Stimulated activated CD8-positive, alpha-beta memory T cell treated with anti-CD3 and anti-CD28 coated beads, Interleukin-4, amount 100 ng/mL, for 4 hours (primary cell): ENCODE results near the gene HPSE2.
"Not testable (repeated sequence)": the region's sequence is repeated elsewhere in the genome, so short reads cannot be mapped to it uniquely, and the experiment has no call there.

Experiments used
- DNase-seq, 2 donors: peaks; one replicate each; pipeline ENCODE4 v3.0.0-alpha.2; 2020; ENCODE audit warnings: low read depth in 2 of 2, low spot score in 1 of 2

Gene HPSE2

DNA sequence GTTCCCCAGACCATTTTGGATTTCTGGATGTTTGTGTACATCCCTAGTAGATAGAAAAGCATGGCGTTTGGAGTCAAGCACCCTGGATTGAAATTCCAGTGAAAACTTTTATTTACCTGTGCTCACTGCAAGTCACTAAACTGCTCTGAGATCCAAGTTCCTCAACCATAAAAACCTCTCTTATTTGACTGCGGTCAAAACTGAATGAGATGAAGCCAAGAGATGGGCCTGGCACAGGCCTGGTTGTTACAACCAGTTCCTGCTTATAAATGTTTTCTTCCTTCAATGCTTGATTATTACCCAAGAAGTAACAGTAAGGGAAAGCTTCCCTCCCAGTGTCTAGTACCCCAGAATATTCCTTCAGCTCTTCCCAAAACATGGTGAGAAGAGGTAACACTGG lies 718.0 kb downstream of the HPSE2 start:
- DNase-seq = no peak

DNA sequence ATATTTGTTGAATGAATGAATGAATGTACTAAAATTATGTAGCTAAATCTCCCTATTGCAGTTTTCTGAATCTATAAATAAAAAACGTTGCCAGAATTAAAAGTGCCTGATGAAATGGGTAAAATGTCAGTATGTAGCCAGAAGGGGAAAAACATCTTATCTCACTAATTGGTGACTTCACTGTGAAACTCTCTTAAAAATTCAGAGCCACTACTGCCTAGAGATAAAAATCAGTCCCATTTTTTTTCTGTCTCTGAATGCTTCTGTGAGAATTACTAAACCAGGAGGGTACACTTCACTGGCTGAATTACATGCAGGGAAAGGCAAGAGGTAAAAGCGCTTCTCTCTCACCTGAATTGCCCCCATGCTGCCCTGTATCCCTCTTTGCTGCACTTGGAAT lies 719.3 kb downstream of the HPSE2 start:
- no peak for DNase-seq

DNA sequence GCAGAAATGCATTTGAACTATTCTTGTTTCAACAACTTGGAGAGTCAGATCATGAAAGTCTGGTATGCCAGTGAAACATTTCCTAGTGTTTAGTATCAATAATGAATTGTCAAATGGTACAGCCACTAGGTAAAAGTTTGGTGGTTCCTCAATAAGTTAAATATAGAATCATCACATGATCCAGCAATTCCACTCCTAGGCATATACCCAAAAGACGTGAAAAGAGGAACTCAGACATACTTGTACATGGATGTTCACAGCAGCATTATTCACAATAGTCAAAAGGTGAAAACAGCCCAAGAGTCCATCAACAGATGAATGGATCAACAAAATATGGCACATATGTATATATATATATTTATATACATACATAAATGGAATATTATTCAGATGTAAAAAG lies 721.9 kb downstream of the HPSE2 start:
- no peak for DNase-seq

DNA sequence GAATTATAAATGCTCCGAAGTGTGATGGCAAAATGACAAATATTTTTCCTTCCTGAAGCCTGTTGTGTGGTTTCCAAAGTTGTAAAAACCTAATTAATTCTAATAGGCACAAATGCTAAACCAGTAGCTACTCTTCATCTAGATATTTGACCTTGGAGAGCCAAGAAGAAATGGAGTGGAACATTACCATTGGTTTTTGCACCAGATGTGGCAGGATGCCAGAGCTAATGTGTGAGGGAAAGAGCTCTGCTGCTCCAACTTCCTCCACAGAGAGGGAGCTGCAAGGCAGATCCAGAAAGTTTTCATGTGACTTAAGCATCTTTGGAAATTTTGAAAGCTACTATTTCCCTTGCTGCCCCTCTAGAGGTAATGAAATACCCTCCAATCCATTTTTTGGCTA lies 723.8 kb downstream of the HPSE2 start:
- no peak for DNase-seq

DNA sequence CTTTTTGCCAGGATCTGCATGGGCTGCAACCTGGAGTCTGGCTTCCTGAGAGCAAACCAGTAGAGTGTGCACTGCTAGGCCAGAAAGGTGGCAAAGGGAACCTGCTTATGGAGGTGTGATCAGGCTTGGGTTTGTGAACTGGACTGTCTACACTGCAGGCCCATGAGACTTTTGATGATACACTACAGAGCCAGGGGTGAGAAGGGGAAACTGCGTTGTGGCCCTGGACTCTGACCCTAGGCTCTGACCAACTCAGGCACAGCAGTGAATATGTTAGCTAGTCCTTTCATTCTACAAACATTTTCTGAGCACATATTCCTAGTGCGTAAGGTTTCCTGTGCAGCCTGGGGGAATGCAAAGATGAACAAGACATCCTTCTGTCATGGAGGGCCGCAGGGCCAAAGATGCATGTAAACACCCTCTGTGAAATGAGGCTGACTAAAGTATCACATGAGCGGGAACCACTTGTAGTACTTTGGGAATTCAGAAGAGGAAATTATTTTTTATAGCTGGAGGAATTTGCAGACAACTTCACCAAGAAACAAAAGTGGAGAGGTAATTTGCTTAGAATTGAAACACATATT lies 725.1 kb downstream of the HPSE2 start:
- no peak for DNase-seq

DNA sequence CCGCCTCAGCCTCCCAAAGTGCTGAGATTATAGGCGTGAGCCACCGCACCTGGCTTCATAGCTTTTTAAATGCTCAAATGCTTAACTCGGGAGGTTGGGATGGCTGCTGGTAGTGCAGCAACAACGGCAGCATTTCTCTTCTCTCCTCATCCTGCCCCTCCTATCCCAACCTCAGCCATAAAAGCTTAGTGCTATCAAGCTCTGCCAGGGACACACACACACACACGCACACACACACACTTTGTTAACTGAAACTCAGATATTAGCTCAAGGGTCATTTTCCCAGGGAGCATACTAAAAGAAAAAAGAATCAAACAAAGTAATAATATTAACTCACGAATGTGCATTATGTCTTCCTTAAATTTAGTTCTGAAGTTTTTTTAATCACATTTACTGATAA lies 725.9 kb downstream of the HPSE2 start:
- no peak for DNase-seq

DNA sequence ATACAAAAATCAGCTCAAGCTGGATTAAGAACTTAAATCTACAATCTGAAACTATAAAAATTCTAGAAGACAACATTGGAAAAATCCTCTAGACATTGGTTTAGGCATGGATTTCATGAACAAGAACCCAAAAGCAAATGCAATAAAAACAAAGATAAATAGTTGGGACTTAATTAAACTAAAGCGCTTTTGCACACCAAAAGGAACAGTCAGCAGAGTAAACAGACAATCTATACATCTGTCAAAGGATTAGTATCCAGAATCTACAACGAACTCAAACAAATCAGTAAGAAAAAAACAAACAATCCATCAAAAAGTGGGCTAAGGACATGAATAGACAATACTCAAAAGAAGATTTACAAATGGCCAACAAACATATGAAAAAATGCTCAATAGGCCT lies 733.1 kb downstream of the HPSE2 start:
- not testable (repeated sequence) for DNase-seq

DNA sequence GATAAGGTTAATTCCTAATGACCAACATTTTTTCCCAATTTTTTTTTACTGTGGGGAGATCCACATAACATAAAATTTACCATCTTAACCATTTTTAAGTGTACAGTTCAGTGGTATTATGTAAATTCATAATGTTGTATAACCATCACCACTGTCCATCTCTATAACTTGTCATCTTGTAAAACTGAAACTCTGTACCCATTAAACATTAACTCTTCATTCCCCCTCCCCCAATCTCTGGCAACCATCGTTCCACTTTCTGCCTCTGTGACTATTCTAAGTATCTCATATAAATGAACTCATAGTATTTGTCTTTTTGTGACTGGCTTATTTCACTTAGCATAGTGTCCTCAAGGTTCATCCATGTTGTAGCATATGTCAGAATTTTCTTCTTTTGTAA lies 742.9 kb downstream of the HPSE2 start:
- DNase-seq = no peak

DNA sequence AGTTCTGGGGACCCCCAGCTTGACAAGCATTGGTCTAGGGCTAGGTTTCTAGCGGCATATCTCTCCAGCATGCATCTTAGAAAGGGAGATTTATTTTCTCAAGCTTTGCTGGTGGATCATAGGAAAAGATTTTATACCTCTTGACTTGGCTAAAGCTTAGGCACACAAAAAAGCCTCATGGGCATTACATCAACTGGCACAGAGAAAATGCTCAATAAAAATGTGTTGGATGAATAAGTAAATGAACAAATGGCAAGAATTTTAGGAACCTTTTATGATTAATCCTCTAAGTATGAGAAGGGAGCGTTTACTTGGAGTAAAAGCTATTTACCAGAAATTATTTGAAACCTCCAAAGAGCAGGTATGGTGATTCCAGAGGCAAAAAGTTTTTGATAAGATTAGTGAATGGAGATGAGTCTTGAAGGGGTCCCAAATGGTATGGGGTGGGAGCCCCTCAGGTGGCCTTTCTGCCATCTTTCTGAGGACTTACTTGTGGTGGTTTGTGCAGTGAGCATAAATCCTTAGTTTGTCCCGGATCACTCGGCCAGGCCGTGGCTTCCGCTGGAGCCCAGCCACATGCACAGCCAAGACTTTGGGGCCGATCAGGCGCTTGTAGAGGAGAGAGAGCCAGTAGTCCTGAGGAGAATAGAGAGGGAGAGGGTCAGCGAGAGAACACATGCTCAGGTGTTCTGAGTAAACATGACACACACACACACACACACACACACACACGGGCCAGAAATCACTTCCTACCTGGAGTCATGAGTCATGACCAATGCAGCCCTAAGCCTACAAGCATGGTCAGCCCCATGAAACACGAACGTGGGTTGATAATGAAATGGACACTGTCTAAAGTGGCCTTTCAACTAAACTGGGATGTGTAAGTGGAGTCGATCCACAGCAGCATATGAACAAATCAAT lies 745.8 kb downstream of the HPSE2 start:
- no peak for DNase-seq

DNA sequence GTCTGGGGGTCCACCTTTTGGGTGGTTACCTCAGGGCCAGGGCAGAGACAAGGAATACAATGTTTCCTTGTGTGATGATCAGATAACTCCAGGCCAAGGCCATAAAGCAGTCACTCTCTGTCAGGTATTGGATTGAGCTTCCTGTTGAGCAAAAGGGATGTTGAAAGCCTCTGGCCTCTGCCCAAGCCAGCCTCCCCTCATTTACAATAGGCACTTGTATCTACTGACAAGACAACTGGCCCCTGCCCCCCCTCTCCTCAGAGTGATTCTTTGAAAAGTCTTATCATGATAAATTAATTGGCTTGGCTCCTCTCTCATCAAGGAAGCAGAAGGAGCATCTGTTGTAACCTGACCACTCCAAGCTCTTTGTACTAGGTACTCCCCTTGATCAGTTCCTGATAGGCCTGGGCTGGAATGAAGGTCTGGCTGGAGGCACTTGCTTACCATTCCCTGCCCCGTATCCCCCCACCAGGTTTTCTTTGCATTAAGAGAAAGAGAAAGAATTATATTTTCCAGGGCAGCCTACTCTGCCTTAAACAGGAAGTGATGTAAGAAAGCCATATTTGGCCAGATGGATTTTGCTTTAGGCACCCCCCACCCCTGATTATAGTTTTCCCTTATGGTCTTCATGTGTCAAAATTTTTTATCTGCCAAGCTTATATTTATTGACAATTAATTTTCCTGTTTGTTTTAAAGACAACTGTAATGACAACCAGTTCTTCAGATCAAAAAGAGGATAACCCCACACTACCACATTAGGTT lies 746.8 kb downstream of the HPSE2 start:
- no peak for DNase-seq

DNA sequence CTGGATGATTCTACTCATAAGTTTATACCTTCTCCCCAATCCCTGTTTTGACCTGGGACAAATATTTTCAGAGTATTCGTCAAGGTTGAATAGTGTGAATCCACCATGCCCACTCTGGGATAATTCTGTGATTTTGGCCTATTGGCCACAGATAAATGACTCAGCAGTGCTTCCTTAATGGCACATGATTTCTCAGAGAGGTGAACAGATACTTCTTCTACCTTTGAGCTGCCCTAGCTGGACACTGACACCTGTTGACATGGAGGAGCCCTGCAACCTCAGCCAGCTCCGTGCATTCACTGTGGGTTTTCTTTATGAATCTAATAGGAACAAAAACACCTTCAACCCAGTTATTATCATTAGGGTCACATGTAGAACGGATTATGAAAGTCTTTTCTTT lies 748.0 kb downstream of the HPSE2 start:
- DNase-seq = no peak

DNA sequence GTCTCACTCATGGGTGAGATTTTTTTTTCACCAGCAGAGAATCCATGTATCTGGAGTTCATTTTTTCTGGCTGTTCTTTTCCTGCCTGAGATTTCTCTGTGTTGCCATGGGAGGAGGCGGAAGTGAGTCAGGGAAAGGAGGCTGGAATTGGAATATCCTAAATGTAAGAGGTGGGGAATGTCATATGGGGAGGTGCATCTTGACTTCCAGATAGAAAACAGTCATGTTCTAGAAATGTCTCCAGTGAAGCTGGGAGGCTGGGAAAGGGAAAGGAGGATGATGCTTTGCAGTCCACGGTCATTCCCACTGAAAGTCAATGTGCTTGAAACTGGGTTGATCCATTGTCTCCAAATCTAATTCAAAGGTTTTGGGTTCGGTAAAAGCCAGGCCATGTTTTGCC lies 749.2 kb downstream of the HPSE2 start:
- no peak for DNase-seq

DNA sequence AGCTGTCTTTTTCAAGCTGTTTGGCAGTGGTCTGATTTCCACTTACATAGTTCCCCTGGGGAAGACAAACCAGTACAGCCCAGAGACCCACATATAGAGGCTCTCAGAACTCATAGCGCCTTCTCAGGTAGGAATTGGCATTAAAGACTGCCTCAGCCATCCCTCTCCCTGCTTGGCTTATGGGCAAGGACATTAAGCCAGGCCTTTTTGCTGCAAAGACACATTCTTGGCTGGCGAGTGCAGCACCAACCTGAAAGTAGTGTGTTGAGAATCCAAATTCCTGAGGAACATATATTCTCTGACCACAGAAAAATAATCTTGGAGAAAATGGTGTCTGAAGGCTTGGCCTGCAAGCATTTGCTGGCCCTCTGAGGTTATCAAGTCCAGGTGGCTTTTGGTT lies 749.7 kb downstream of the HPSE2 start:
- no peak for DNase-seq

DNA sequence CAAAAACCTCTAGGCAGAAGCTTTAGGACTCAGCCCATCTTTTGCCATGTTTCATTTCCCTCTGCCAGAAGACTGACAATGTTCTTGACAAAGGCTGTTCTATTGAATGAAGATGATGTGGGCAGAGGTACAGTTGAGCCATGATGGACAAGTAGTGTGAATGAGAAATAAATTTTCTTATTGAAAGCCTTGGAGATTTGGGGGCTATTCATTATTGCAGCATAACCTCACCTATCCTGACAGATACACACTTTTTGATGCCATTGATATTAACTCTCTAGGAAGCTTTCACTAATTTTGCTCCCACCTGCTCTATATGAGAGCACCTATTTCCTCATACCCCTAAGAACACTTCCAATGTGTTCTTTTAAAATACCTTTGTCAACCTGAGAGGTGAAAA lies 752.0 kb downstream of the HPSE2 start:
- no peak for DNase-seq

DNA sequence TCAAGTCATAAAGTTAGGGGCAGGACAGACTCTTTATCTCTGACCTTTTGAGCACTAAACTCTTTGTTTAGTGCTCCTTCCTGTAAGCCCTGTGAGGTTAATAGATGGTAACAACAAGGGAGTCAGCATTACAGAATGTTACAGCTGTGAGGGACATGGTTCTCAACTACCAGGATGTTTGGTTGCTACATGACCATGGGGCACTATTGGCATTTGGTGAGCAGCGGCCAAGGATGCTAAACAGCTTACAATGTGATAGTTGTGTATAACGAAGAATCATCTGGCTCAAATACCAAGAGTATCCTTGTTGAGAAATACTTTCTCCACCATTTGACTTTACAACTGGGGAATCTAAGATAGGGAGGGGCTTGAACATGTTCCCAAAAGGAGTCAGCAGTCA lies 753.6 kb downstream of the HPSE2 start:
- no peak for DNase-seq

DNA sequence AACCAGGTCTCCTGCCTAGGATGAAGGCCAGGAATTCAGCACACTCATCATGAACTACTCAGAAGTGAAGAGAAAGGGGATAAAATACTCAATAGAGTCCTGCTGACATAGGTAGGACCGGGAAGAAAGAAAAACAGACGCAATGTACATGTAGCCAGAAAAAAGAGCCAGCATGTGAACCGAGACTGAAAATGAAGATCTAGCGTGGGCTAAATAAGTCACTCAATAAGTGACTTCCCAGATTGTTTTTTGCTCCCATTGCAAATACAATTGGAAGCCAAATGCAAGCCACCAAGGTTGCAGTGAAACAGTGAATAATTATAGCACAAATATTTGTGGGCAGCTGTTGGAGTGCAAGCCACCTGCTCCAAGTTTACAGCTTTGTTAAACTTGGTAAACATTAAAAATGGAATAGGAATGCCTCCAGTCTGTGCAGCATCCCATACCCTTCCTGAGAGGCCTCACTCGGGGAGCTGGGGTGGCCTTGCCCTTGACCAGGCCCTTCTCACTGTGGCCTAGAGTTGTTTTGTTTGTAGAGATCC lies 754.2 kb downstream of the HPSE2 start:
- no peak for DNase-seq

DNA sequence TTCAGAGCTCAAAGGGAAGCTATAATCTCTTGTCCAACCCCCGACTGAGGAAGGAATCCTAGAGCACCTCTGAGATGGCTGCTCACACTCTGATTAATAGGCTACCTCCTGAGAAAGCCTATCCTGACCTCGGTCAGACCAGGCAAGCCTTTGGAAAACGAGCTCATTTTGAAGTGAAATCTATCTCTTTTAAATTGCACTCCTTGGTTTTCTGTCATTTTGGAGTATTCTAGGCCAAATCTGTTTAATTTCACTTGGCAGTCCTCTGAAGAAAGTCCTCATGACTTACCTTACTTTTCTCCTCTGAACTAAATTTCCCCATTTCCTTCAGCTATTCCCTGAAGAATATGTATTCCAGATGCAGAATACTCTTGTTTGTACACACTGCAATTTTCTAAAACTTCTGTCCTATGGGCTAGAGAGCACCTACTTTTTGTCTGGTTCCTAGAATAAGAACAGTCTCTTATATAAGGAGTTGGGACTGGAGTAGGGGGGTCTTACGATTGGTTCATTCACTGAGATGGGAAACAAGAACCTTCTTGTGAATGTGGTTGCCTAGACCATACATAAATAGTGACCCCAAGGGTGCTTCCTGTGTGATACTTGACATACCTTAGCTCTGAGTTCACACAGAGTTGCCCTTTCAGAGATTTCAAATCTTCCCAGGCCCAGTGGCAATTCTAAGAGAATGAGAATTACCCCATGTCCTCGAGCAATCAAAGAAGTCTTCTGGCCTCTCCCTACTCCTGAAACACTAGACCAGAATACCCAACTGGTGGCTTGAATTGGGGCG lies 757.0 kb downstream of the HPSE2 start:
- DNase-seq = no peak

DNA sequence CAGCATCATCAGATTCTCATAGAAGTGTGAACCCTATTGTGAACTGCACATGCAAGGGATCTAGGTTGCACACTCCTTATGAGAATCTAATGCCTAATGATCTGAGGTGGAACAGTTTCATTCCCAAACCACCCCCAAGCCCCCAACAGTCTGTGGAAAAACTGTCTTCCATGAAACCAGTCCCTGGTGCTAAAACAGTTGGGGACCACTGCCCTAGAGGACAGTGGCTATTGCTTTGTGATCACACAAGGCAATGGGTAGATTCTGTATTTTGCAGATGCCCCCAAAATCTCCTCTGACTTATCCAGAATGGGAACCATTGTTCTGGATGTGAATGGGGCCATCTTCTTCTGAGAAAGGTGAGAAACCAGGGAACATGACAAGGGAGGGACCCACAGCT lies 757.8 kb downstream of the HPSE2 start:
- no peak for DNase-seq

DNA sequence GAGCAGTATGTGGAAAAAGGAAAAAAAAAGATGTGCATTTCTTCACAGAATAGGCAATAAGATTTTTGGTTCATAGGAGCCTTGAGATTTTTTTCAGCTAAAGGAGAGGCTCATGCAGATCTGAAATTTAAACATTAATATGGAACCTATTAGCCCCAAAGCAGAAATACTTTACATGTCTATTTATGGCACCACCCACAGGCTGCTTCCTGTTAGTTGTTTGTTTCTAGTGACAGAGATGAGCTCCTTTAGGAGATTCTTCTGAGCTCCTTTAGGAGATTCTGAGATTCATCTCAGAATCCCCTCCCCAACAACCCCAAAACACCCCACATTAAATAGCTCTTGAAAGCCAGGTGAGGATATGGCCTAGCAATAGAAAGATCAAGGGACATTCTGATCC lies 761.0 kb downstream of the HPSE2 start:
- no peak for DNase-seq

DNA sequence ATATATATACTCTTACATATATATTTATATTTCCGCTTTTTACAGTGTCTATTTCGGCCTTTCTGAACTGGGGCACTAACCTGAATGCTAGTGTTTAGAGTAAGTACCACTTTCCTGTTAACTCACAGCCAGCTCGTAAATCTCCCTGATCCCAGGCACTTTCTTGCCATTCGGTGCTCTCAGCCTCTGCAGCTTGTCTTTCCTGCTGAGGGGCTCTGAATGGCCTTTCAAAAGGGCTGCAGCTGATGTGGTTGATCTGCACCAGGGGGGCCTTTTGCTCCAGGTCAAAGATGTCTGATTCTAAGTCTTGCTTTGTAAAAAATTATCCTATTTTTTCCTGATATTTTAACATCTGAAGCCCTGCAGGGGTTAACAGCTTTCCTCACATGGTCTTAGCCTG lies 763.5 kb downstream of the HPSE2 start:
- no peak for DNase-seq

DNA sequence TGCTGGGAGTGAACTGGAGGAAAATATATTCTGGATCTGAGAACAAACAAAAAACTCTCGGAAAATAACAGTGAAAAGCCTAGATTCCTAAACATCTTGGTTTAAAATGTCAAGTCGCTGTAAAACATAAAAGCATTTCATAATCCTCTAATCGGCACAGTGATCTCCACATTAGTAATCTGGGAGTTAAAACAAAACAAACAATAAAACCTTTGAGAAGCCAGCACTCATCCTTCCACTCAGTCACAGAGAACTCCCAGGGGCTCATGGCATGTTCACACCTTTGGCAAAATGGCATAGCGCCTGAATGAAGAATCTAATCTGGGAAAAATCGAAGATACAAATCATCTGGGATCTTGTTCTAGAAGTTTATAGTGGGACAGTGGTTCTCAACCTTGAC lies 764.8 kb downstream of the HPSE2 start:
- DNase-seq = no peak
